ENCODE measurements around the gene REP15.
A peak's percentile ranks its signal among the peaks of the same experiment; 100 is the strongest.
"Not testable (repeated sequence)": the region's sequence is repeated elsewhere in the genome, so short reads cannot be mapped to it uniquely, and the experiment has no call there.

The REP15 gene

GRCh38 chr12:27703720-27704452 is 7.6 kb downstream of the REP15 start:
- DNase-seq = peak; percentile 84

- no peak for DNase-seq
Measured at GRCh38 chr12:27705263-27705662, 9.0 kb downstream of the REP15 start.

- DNase-seq = no peak
Measured at GRCh38 chr12:27707216-27707615, 11.0 kb downstream of the REP15 start.

GRCh38 chr12:27709212-27709931 is 13.1 kb downstream of the REP15 start:
- no peak for DNase-seq

GRCh38 chr12:27709932-27710591 is 13.8 kb downstream of the REP15 start:
- no peak for DNase-seq

- DNase-seq = peak; percentile 93
Measured at GRCh38 chr12:27710592-27711316, 14.5 kb downstream of the REP15 start, which contains the start of gene MRPS35. Gene MRPS35 (plus strand): TSS chr12:27710832. CDS start chr12:27710844, 12 bp downstream.

GRCh38 chr12:27711317-27711682 is 15.1 kb downstream of the REP15 start:
- no peak for DNase-seq

GRCh38 chr12:27711967-27712366 is 15.7 kb downstream of the REP15 start:
- DNase-seq = no peak

- no peak for DNase-seq
Measured at GRCh38 chr12:27723212-27723611, 27.0 kb downstream of the REP15 start.

- no peak for DNase-seq
Measured at GRCh38 chr12:27730097-27730588, 33.9 kb downstream of the REP15 start.

GRCh38 chr12:27732281-27732680 is 36.0 kb downstream of the REP15 start:
- DNase-seq = no peak

GRCh38 chr12:27733052-27733656 is 36.9 kb downstream of the REP15 start:
- DNase-seq = peak; percentile 46

GRCh38 chr12:27733791-27734190 is 37.5 kb downstream of the REP15 start:
- DNase-seq = no peak

GRCh38 chr12:27734321-27734720 is 38.1 kb downstream of the REP15 start:
- not testable (repeated sequence) for DNase-seq

- no peak for DNase-seq
Measured at GRCh38 chr12:27743601-27744000, 47.4 kb downstream of the REP15 start.

- not testable (repeated sequence) for DNase-seq
Measured at GRCh38 chr12:27745734-27746133, 49.5 kb downstream of the REP15 start.

Data from stimulated activated CD8-positive, alpha-beta memory T cell treated with anti-CD3 and anti-CD28 coated beads, Interleukin-4, amount 100 ng/mL, for 48 hours (primary cell).